ENCODE data around the gene CDH4. TPM values are rescaled to one million over a fixed set of nuclear protein-coding genes. Genes with fewer than 3 reads are reported as not detected.

CDH4 gene
- total RNA-seq, 6 experiments from 2014 or later, result 5.8 to 12.8 (median 10.9) TPM

GRCh38 chr20:61797971-61798411, 545.9 kb downstream of the CDH4 start:
- H3K4me3 Mint-ChIP-seq, result no peak overlapping the region
- DNase-seq, result no peak
- no peaks in the 10 kb centered on the region for H3K36me3 Mint-ChIP-seq (ENCODE audit: low read depth)
- H3K4me1 Mint-ChIP-seq (ENCODE audit: low read depth), result no peaks in the 10 kb centered on the region
- peaks cover 4% of the 10 kb centered on the region; the same call in 1 of the 2 replicates for H3K9me3 Mint-ChIP-seq
- no peak overlapping the region for H3K27ac Mint-ChIP-seq
- TF ChIP-seq, protein P1, sequence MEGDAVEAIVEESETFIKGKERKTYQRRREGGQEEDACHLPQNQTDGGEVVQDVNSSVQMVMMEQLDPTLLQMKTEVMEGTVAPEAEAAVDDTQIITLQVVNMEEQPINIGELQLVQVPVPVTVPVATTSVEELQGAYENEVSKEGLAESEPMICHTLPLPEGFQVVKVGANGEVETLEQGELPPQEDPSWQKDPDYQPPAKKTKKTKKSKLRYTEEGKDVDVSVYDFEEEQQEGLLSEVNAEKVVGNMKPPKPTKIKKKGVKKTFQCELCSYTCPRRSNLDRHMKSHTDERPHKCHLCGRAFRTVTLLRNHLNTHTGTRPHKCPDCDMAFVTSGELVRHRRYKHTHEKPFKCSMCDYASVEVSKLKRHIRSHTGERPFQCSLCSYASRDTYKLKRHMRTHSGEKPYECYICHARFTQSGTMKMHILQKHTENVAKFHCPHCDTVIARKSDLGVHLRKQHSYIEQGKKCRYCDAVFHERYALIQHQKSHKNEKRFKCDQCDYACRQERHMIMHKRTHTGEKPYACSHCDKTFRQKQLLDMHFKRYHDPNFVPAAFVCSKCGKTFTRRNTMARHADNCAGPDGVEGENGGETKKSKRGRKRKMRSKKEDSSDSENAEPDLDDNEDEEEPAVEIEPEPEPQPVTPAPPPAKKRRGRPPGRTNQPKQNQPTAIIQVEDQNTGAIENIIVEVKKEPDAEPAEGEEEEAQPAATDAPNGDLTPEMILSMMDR (IDR thresholded peaks at IDR 0.05), result no peak
- H3K27me3 Mint-ChIP-seq (ENCODE audit: insufficient read depth), result 0 out of 2 replicates have a peak, but pooled peaks cover 1% of the 10 kb centered on the region

DNA sequence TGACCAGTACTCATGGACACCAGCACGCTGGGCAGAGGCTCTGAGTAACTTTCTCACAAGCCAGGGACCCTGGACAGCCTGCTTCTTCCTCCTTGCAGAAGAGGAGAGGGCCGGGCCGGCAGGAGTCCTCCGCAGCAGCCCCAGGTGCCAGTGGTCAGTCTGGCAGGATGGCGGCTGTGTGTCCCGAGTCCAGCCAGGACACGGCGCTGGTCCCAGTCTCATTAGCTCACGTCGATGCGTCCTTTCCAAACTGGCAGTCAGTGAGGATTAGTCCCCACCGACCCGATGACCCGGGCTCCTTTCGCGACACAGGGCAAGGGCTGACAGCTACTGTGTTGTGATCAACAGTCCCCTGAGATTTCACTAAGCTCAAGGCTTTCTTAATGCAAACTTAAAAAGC, 546.6 kb downstream of the CDH4 start:
- H3K4me1 Mint-ChIP-seq (ENCODE audit: low read depth), result no peaks in the 10 kb centered on the region
- H3K36me3 Mint-ChIP-seq (ENCODE audit: low read depth), result no peaks in the 10 kb centered on the region
- peaks cover 4% of the 10 kb centered on the region; the same call in 1 of the 2 replicates for H3K9me3 Mint-ChIP-seq
- DNase-seq, result no peak
- H3K4me3 Mint-ChIP-seq, result no peak overlapping the region
- no peak overlapping the region for H3K27ac Mint-ChIP-seq
- TF ChIP-seq, protein P1 (IDR thresholded peaks at IDR 0.05), result no peak
- 0 out of 2 replicates have a peak, but pooled peaks cover 1% of the 10 kb centered on the region for H3K27me3 Mint-ChIP-seq (ENCODE audit: insufficient read depth)

- Mint-ChIP-seq H3K4me1 (ENCODE audit: low read depth) (no peaks in the 10 kb centered on the region), H3K36me3 (ENCODE audit: low read depth) (no peaks in the 10 kb centered on the region), H3K4me3 (no peak overlapping the region), H3K27me3 (ENCODE audit: insufficient read depth) (peaks cover 3% of the 10 kb centered on the region; the same call in 1 of the 2 replicates), H3K9me3 (peaks cover 4% of the 10 kb centered on the region; the same call in 1 of the 2 replicates), H3K27ac (no peak overlapping the region)
- TF ChIP-seq, protein P1 (IDR thresholded peaks at IDR 0.05), result no peak
- no peak for DNase-seq
Measured at GRCh38 chr20:61799394-61799923, 547.4 kb downstream of the CDH4 start.

GRCh38 chr20:61799928-61800327, 547.9 kb downstream of the CDH4 start:
- no peak for DNase-seq
- Mint-ChIP-seq H3K27ac (no peak overlapping the region), H3K4me3 (no peak overlapping the region), H3K27me3 (ENCODE audit: insufficient read depth) (peaks cover 6% of the 10 kb centered on the region; the same call in 1 of the 2 replicates), H3K4me1 (ENCODE audit: low read depth) (no peaks in the 10 kb centered on the region), H3K36me3 (ENCODE audit: low read depth) (no peaks in the 10 kb centered on the region), H3K9me3 (peaks cover 4% of the 10 kb centered on the region; the same call in 1 of the 2 replicates)
- TF ChIP-seq, protein P1 (IDR thresholded peaks at IDR 0.05), result no peak

DNA sequence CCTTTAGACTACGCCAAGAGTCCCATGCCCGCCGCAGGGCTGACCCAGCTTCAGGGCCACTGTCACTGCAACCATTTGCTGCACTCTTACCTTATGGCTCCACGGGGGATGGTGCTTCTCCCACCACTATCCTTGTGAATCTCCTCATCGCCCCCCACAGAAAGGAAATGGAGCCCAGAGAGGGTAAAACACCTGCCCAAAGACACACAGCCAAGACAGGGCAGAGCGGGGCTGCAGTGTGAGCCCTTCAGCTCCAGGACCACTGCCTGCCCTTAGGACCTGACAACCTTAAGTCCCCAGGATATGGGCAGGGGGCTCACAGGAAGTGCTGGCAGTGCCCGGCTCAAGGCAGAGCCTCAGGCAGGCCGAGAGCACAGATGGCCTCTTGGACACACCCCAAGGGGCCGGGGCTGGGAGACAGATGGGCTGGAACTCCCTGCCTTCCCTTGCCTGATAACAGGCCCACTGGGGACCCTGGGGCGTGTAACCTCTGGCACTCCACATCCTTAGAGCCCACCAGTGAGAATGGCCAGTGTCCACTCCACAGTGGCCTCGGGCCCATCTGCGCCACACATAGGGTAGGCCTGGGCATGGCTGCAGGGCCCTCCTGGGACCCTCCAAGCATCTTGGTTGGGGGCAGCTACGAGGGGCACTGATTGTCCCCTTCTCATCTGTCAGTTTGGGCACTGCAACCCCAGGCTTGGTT, 548.5 kb downstream of the CDH4 start:
- peaks cover under 1% of the 10 kb centered on the region; the same call in 1 of the 2 replicates for H3K9me3 Mint-ChIP-seq
- no peak for DNase-seq
- TF ChIP-seq, protein P1 (IDR thresholded peaks at IDR 0.05), result no peak
- no peak overlapping the region for H3K4me3 Mint-ChIP-seq
- H3K27me3 Mint-ChIP-seq (ENCODE audit: insufficient read depth), result peaks cover 9% of the 10 kb centered on the region; the same call in 1 of the 2 replicates
- no peaks in the 10 kb centered on the region for H3K4me1 Mint-ChIP-seq (ENCODE audit: low read depth)
- H3K27ac Mint-ChIP-seq, result no peak overlapping the region
- no peaks in the 10 kb centered on the region for H3K36me3 Mint-ChIP-seq (ENCODE audit: low read depth)
